AG08396 (cell line): ENCODE measurements around the gene SFT2D1.
"Not testable (repeated sequence)": the region's sequence is repeated elsewhere in the genome, so short reads cannot be mapped to it uniquely, and the experiment has no call there.

ENCODE experiments used
- DNase-seq: peaks from one replicate; pipeline ENCODE4 v3.0.0; 2012; ENCODE audit warnings: low spot score, mixed read lengths

Gene SFT2D1

GRCh38 chr6:166342349-166343149, at the start of gene SFT2D1:
Gene SFT2D1, minus strand, starts transcription at chr6:166342545. Its CDS starts 64 bp downstream, at chr6:166342481.
- peak; percentile 95 for DNase-seq

GRCh38 chr6:166389119-166389518, 46.8 kb upstream of the SFT2D1 start:
- no peak for DNase-seq

- DNase-seq: no peak
Measured at GRCh38 chr6:166388290-166389004, 46.1 kb upstream of the SFT2D1 start.

GRCh38 chr6:166387642-166388289, 45.4 kb upstream of the SFT2D1 start:
- no peak for DNase-seq

- DNase-seq: not testable (repeated sequence)
Measured at GRCh38 chr6:166387098-166387497, 44.8 kb upstream of the SFT2D1 start.

- DNase-seq: no peak
Measured at GRCh38 chr6:166386111-166386510, 43.8 kb upstream of the SFT2D1 start.

- DNase-seq: not testable (repeated sequence)
Measured at GRCh38 chr6:166383802-166384363, 41.5 kb upstream of the SFT2D1 start.

GRCh38 chr6:166382933-166383801, 40.8 kb upstream of the SFT2D1 start, which contains the start of gene MPC1:
Gene MPC1, minus strand, starts transcription at chr6:166382940. Its CDS starts 64 bp downstream, at chr6:166382876.
- peak; percentile 99 for DNase-seq

- DNase-seq: no peak
Measured at GRCh38 chr6:166382500-166382932, 40.2 kb upstream of the SFT2D1 start.

- DNase-seq: peak; percentile 73
Measured at GRCh38 chr6:166381733-166382499, 39.6 kb upstream of the SFT2D1 start.

- DNase-seq: no peak
Measured at GRCh38 chr6:166381381-166381732, 39.0 kb upstream of the SFT2D1 start.

- no peak for DNase-seq
Measured at GRCh38 chr6:166379800-166380199, 37.5 kb upstream of the SFT2D1 start.

GRCh38 chr6:166379103-166379586, 36.8 kb upstream of the SFT2D1 start:
- DNase-seq: no peak

- no peak for DNase-seq
Measured at GRCh38 chr6:166377721-166378120, 35.4 kb upstream of the SFT2D1 start.

GRCh38 chr6:166375013-166375412, 32.7 kb upstream of the SFT2D1 start:
- no peak for DNase-seq

GRCh38 chr6:166370489-166370888, 28.1 kb upstream of the SFT2D1 start:
- DNase-seq: no peak

- no peak for DNase-seq
Measured at GRCh38 chr6:166369782-166370181, 27.4 kb upstream of the SFT2D1 start.

- no peak for DNase-seq
Measured at GRCh38 chr6:166366921-166367320, 24.6 kb upstream of the SFT2D1 start.

- DNase-seq: no peak
Measured at GRCh38 chr6:166365806-166366205, 23.5 kb upstream of the SFT2D1 start.

- DNase-seq: no peak
Measured at GRCh38 chr6:166365221-166365620, 22.9 kb upstream of the SFT2D1 start.
